MCF 10A (cell line): ENCODE measurements around the gene STAT5B. TPM values are rescaled to one million over a fixed set of nuclear protein-coding genes. Genes with fewer than 3 reads are reported as not detected.

Source experiments
- BruUV-seq: library from RNA; stranded (reverse); fragments of 400-500 nt; replicated peaks from 2 replicates; lab custom pipeline; 2021; lab: Mats Ljungman, UMichigan
- CTCF ChIA-PET: fragments of 300-600 bp; sonication (Branson Sonifier 250); formaldehyde crosslinking; extraction: SDS; loops from one replicate; lab custom pipeline; 2021; ENCODE audit warnings: antibody characterized with exemption, inconsistent platforms; lab: Yijun Ruan, JAX
- POLR2A ChIA-PET: fragments of 300-600, 350-650 bp; sonication (Branson Sonifier 250); formaldehyde crosslinking; extraction: SDS; loops from one replicate; lab custom pipeline; 2020; ENCODE audit warnings: antibody characterized with exemption, inconsistent platforms; lab: Yijun Ruan, JAX
- DNase-seq: peaks from one replicate; pipeline ENCODE4 v3.0.0-alpha.2; 2018; ENCODE audit not compliant: unreplicated experiment
- H3K27ac Mint-ChIP-seq: one replicate; pipeline ENCODE4 v1.8.0; 2022; ENCODE audit warnings: mild to moderate bottlenecking, low read depth, mixed read lengths; ENCODE audit not compliant: unreplicated experiment
- H3K27me3 Mint-ChIP-seq: one replicate; pipeline ENCODE4 v1.8.0; 2022; ENCODE audit warnings: mixed read lengths; ENCODE audit not compliant: insufficient read depth, unreplicated experiment
- H3K36me3 Mint-ChIP-seq: one replicate; pipeline ENCODE4 v1.8.0; 2022; ENCODE audit warnings: mild to moderate bottlenecking, moderate library complexity, mixed read lengths; ENCODE audit not compliant: insufficient read depth, unreplicated experiment
- H3K4me1 Mint-ChIP-seq: one replicate; pipeline ENCODE4 v1.8.0; 2022; ENCODE audit warnings: mixed read lengths; ENCODE audit not compliant: insufficient read depth, unreplicated experiment
- H3K4me3 Mint-ChIP-seq: one replicate; pipeline ENCODE4 v1.8.0; 2022; ENCODE audit warnings: mild to moderate bottlenecking, moderate library complexity, mixed read lengths; ENCODE audit not compliant: unreplicated experiment
- H3K9me3 Mint-ChIP-seq: one replicate; pipeline ENCODE4 v1.8.0; 2022; ENCODE audit warnings: mixed read lengths; ENCODE audit not compliant: unreplicated experiment
- intact Hi-C: fragments of 100-400 bp; cut with micrococcal nuclease; formaldehyde crosslinking; loops from 2 replicates; pipeline ENCODE4 v1.14.1; 2022
- total RNA-seq: library from RNA; stranded (reverse); gene quantifications from 2 replicates; pipeline ENCODE4 v1.2.3, GENCODE V29; 2022
- TF ChIP-seq, protein P1 (sequence below): fragments of 200-600 bp; IDR thresholded peaks from one replicate; pipeline ENCODE4 v1.8.0; 2022; ENCODE audit warnings: antibody characterized with exemption, mild to moderate bottlenecking; ENCODE audit not compliant: unreplicated experiment

Gene STAT5B
- total RNA-seq, 1 experiment from 2014 or later: 29.8 TPM

DNA sequence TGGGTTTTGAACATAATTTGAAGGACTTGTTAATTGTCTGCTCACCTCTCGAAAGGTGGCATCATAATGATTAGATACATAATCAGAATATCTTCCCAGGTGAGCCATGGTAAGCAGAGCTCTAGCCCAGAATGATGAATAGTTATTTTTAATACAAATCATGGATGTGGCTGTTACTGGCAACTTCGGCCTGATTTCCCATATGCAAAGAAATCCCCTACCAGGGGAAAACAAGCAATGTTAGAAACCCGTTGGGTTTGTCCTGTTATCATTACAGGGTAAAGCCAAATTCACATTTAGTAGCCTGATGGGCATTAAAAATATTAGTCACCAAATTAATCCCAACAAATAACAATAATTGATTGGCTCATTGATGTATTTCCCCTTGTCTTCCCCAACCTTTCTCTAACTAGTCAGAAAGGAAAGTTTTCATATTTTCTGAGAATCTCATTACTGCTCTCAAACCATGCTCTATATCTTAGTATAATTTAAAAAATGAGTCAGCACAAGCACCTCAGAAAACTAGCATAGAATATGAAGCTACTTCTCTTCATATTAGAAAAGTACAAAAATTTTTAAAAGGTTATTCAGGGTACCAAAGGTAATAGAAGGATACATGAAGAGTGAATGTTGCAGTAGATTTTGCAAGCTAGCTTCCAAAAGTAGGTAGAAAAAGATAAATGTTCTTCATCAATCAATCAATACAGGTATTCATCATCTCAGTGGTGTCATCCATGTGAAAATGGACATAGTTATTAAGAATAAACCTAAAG lies 5.0 kb downstream of the STAT5B start:
- peaks cover 29% of the 10 kb centered on the region for H3K4me1 Mint-ChIP-seq
- no peak overlapping the region for H3K27ac Mint-ChIP-seq
- intact Hi-C loops: no loop called here
- TF ChIP-seq, protein P1, sequence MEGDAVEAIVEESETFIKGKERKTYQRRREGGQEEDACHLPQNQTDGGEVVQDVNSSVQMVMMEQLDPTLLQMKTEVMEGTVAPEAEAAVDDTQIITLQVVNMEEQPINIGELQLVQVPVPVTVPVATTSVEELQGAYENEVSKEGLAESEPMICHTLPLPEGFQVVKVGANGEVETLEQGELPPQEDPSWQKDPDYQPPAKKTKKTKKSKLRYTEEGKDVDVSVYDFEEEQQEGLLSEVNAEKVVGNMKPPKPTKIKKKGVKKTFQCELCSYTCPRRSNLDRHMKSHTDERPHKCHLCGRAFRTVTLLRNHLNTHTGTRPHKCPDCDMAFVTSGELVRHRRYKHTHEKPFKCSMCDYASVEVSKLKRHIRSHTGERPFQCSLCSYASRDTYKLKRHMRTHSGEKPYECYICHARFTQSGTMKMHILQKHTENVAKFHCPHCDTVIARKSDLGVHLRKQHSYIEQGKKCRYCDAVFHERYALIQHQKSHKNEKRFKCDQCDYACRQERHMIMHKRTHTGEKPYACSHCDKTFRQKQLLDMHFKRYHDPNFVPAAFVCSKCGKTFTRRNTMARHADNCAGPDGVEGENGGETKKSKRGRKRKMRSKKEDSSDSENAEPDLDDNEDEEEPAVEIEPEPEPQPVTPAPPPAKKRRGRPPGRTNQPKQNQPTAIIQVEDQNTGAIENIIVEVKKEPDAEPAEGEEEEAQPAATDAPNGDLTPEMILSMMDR: no peak
- no peaks in the 10 kb centered on the region for H3K27me3 Mint-ChIP-seq
- H3K9me3 Mint-ChIP-seq: no peaks in the 10 kb centered on the region
- ChIA-PET POLR2A (no interaction called here), CTCF (interaction anchor here (0.6 kb wide), 1 partner anchor 85 kb away, joined by 3 read pairs; no protein-coding TSS in a partner anchor)
- no peak overlapping the region for H3K4me3 Mint-ChIP-seq
- BruUV-seq: no TSS peak
- no peak for DNase-seq
- no peaks in the 10 kb centered on the region for H3K36me3 Mint-ChIP-seq

DNA sequence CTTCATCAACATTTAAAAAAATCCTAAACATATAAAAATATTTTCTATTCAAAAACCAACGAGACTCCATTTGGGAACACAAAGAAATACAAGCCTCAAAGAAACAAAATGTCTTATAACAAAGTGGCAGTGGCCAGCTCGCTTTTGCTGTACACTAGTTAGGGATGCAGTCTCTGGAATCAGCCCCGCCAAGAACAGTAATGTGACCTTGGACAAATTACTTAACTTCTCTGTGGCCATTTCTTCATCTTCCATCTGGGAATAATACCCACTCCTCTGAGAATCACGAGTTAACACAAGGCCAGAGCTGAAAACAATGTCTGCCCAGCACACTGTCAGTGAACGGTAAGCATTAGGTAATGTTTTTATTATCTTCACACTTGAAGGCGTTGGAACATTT lies 5.6 kb downstream of the STAT5B start:
- DNase-seq: no peak
- no TSS peak for BruUV-seq
- Mint-ChIP-seq H3K27ac (no peak overlapping the region), H3K27me3 (no peaks in the 10 kb centered on the region), H3K36me3 (no peaks in the 10 kb centered on the region), H3K4me3 (no peak overlapping the region), H3K4me1 (peaks cover 28% of the 10 kb centered on the region), H3K9me3 (no peaks in the 10 kb centered on the region)
- intact Hi-C loops: no loop called here
- CTCF ChIA-PET: interaction anchor here (0.6 kb wide), 1 partner anchor 153 kb away, joined by 3 read pairs; no protein-coding TSS in a partner anchor
- TF ChIP-seq, protein P1: no peak
- POLR2A ChIA-PET: no interaction called here

GRCh38 chr17:42270170-42270535 lies 6.0 kb downstream of the STAT5B start:
- intact Hi-C loops: no loop called here
- no peaks in the 10 kb centered on the region for H3K36me3 Mint-ChIP-seq
- H3K4me3 Mint-ChIP-seq: no peak overlapping the region
- TF ChIP-seq, protein P1: no peak
- peaks cover 23% of the 10 kb centered on the region for H3K4me1 Mint-ChIP-seq
- H3K9me3 Mint-ChIP-seq: no peaks in the 10 kb centered on the region
- H3K27ac Mint-ChIP-seq: no peak overlapping the region
- ChIA-PET CTCF (interaction anchor here (0.6 kb wide), 1 partner anchor 153 kb away, joined by 3 read pairs; no protein-coding TSS in a partner anchor), POLR2A (interaction anchor here (0.6 kb wide), 1 partner anchor 15 kb away, joined by 4 read pairs; no protein-coding TSS in a partner anchor)
- no peak for DNase-seq
- BruUV-seq: no TSS peak
- H3K27me3 Mint-ChIP-seq: no peaks in the 10 kb centered on the region

- TF ChIP-seq, protein P1: no peak
- Mint-ChIP-seq H3K4me3 (no peak overlapping the region), H3K27ac (no peak overlapping the region), H3K9me3 (no peaks in the 10 kb centered on the region), H3K27me3 (no peaks in the 10 kb centered on the region), H3K4me1 (peaks cover 7% of the 10 kb centered on the region), H3K36me3 (no peaks in the 10 kb centered on the region)
- intact Hi-C loops: no loop called here
- POLR2A ChIA-PET: interaction anchor here (0.6 to 2.9 kb wide), 2 partner anchors 8 to 618 kb away, joined by 3 to 19 read pairs; partner anchors contain the start of gene STAT5B
- BruUV-seq: no TSS peak
- no peak for DNase-seq
- CTCF ChIA-PET: interaction anchor here (0.6 kb wide), 2 partner anchors 78 to 152 kb away, joined by 3 read pairs; no protein-coding TSS in a partner anchor
These were observed 8.0 kb downstream of the STAT5B start for GRCh38 chr17:42268236-42268635.
